ENCODE measurements around the gene UBE3B.

DNA sequence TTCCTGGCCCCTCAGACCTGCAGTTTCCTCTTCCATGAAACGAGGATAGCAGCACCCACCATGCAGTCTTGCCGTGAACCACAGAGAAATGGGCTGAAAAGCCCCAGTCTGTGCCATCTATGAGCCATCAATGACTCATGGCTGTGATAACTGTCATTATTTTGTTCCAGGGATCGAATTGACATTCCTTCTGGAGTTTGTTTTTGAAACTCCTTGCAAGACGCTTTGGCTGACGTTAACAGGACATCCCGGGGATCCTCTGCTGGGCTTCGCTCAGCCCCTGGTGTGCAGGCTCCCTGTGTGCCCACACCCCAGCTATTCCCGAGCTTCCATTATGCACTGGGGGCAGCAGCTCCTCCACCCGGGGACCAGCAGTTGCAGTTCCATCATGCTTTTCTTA, 62.1 kb downstream of the UBE3B start:
- TF ChIP-seq, protein P1, sequence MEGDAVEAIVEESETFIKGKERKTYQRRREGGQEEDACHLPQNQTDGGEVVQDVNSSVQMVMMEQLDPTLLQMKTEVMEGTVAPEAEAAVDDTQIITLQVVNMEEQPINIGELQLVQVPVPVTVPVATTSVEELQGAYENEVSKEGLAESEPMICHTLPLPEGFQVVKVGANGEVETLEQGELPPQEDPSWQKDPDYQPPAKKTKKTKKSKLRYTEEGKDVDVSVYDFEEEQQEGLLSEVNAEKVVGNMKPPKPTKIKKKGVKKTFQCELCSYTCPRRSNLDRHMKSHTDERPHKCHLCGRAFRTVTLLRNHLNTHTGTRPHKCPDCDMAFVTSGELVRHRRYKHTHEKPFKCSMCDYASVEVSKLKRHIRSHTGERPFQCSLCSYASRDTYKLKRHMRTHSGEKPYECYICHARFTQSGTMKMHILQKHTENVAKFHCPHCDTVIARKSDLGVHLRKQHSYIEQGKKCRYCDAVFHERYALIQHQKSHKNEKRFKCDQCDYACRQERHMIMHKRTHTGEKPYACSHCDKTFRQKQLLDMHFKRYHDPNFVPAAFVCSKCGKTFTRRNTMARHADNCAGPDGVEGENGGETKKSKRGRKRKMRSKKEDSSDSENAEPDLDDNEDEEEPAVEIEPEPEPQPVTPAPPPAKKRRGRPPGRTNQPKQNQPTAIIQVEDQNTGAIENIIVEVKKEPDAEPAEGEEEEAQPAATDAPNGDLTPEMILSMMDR (IDR thresholded peaks at IDR 0.05; ENCODE audit: low read length): no peak
- TF ChIP-seq EZH2 (IDR thresholded peaks at IDR 0.05; ENCODE audit: borderline replicate concordance, low read length): no peak

Data from OCI-LY1 (cell line).